ENCODE results near the gene PATZ1. TPM values are rescaled to one million over a fixed set of nuclear protein-coding genes. Genes with fewer than 3 reads are reported as not detected.

PATZ1 gene
- total RNA-seq, 1 donor from 2014 or later, result 34.4 TPM

DNA sequence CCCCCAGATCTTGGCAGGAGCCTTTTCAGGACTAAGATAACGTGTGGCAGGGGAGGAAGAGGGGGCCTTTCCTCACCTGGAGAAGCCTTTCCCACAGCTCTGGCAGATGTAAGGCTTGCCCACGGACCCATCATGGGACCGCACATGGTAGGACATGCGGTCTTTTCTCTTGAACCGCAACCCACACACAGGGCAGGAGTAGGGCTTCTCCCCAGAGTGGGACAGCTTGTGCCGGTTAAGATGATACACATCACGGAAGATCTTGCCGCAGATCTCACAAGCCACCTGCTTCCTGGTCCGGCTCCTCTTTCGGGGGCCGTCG is 1.9 kb downstream of the PATZ1 start:
- intact Hi-C loops (cut with micrococcal nuclease), result loop anchor here (2.0 to 10.0 kb wide), 2 partner anchors 53 to 259 kb away; partner anchors contain the start of gene SMTN

DNA sequence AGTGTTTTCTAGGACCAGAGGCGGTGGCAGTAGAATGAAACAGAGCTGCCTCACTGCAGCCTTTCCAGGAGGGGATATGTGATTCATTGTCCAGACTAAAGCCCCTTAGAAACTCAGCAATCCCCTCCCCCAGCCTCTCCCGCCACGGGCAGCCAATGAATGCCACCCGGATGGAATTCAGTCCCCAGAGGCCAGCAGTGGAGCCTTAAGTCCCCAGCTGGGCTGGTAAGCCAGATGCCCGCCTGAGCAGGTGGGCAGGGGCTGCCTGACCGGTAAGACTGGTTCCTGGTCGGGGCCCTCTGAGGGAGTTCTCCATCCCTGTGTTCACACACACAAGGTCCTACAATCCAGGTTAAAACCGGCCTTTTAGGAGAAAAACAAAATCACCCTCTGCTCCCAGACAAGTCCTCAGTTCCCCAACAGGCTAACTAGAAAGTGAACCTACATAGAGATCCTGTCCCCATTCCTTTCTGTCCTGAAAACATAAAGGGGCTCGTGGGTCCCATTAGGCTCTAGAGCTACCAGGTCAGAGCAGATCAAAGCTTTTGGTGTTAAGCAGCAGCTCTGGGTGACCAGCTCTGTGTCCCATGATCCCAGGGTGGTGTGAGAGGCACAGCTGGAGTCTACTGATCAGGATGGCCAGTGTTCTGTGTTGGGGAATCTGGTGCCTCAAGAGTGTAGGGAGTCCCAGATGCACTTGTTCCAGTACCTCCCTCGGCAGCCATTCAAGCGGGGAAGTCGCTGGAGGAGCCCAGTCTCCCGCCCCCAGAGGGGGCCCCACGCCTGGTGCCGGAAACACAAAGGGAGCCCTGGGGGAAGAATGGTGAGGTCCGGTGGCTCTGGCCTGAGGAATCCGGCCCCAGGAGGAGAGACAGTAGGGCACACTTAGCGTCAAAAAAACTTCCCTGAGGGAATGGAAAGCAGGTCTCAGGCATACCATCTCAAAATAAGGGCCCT is 2.6 kb downstream of the PATZ1 start:
- intact Hi-C loops (cut with micrococcal nuclease), result loop anchor here (2.0 to 10.0 kb wide), 2 partner anchors 53 to 259 kb away; partner anchors contain the start of gene SMTN

DNA sequence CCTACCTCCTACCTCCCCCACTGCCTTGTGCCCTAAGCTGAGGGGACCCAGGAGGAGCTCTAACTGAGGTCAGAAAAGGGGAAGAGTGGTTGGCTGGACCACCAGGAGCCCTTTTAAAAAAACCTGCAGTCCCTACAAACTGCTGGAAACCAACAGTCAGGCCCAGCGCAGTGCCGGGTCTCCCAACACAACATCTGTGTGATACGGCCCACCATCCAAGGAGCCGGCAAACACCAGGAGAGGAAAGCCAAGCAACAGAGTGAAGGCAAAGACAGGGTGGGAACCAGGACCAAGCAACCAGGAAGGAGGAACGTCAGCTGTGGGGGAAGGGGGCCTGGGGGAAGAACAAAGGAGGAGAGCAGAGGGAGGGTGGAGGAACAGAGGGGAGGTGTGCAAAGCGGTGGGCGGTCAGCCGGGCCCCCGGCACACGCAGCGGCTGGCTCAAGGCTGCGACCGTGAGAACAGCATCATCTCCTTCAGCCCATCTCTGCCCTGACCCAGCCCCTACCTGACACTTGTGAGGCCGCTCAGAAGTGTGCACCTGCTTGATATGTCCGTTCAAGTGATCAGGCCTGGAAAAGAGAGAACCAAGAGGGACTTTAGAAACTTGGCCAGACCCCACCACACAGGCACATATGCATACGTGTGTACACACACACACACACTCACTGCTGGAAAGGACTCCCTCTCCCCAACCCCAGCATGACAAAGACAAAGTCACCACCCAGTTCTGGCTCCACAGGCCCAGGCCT is 3.6 kb downstream of the PATZ1 start:
- intact Hi-C loops (cut with micrococcal nuclease), result loop anchor here (10.0 kb wide), 1 partner anchor 258 kb away; the partner anchor contains the start of gene SMTN

DNA sequence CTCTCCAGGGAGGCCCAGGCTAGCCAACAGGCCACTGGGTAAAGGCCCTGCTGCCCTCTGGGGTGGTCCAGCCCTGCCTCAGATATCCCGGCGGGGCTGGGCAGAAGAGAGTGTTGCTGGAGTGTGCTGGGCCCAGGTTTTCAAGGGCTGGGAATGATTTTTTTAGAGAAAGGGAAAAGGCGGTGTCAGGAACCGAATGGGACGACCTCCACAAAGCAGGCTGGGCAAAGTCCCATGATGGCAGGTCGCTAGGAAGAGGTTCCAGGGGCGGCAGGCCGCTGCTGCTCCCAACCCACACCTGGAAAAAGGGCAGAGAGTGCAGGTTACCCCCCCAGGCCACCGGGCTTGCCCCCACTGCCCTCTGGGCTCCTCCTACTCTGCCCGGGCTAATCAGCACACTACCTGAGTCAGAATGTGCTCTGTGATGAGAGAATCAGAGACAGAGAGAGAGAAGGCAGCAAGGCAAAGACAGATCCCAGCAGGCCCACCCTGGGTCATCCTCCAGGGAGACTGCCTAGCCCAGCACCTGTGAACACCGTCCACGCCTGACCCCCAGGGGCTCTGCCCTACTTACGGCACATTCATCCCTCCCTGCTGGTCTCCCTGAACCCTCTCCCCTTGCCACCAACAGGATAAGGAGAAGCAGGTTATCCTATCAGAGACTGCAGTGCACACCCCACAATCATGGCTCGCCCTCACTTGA is 4.6 kb downstream of the PATZ1 start:
- intact Hi-C loops (cut with micrococcal nuclease), result loop anchor here (10.0 kb wide), 1 partner anchor 257 kb away; the partner anchor contains the start of gene SMTN

DNA sequence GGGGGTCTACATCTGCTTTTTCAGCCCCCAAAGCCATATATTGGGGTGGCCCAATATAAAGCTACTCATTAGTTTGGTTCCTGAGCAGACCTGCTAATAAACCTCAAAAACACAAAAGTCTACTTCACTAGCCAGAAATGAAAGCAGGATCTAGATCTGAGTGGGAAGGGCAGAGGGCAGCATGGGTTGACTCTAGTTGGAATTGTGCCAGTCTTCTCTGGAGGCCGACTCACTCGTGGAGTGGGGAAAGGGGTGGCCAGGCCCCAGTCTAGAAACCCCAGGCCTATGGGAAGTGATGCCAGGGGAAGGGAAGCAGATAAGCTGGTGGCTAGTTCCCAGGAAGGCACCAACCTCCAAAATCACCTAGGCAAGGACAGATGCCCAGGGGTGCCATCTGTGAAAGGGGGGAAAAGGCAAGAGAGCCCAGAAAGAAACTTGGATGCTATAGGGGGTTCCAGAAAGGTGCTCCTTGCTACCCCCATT is 5.3 kb downstream of the PATZ1 start:
- intact Hi-C loops (cut with micrococcal nuclease), result loop anchor here (10.0 kb wide), 1 partner anchor 256 kb away; the partner anchor contains the start of gene SMTN

DNA sequence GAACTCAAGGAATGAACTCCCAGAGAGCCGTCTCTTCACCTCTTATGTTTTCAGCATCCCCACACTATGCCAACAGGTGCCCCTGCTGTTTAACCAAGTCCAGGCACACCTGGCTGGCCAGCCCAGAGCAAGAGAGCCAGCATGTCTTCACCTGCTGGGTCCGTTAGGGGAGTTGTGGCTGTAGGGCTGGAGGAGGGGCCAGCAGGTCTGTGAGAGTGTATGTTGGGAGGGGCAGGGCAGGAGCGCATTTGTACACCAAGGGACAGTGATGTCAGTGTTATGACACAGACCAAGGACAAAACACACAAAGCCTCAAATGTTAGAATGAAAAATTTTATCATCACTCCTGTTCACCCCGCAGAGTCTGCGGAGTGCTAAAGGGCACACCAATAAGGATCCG is 5.8 kb downstream of the PATZ1 start:
- intact Hi-C loops (cut with micrococcal nuclease), result loop anchor here (10.0 kb wide), 1 partner anchor 256 kb away; the partner anchor contains the start of gene SMTN

DNA sequence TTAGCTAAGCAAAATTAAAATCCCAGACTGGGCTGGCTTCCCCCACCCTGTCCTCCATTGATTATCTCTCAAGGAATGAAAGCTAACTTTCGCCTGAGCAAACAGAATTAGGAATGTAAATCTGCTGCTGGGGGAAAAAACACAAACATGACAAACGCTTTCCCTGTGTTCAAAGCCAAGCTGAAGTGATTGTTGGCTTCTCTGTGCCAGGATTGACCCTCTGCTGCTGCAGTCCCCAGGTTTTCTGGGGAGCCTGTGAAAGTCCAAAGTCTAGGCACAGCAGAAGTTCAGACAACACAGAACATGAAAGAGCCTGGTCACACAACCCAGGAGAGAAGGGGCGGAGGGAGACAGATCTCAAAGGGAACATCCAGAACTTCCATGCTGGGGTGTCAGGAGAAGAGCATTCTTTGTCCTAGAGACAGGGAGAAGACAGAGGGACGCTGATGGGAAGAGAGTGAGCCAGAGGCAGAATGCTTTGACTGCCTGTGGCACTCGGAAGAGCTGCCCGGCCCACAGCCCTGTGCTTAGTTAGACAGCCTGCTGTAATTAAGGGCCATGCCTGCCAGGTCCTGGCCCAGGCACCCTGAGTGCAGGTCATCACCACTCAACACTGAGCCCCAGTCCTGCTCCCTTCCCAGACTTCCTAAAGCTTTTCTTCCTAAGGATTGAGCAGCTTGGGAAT is 6.9 kb downstream of the PATZ1 start:
- intact Hi-C loops (cut with micrococcal nuclease), result no loop called here

DNA sequence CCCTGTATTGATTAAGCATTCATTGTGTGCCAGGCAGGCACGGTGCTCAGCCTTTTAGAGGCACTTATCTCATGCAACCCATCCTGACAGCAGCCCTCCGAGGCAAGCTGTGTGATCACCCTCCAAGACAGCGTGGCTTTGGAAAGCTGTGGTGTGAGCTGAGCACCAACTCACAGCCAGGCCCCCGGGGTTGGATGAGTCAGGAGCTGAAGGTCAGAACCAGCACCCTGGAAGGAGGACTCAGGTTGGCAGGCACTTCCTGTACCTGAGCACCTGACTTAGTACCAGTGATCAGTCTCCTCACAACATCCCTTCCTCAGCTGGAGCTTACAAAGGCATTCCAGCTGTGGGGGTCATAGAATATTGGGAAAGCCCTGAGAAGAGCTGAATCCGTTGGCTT is 9.0 kb downstream of the PATZ1 start:
- intact Hi-C loops (cut with micrococcal nuclease), result no loop called here

DNA sequence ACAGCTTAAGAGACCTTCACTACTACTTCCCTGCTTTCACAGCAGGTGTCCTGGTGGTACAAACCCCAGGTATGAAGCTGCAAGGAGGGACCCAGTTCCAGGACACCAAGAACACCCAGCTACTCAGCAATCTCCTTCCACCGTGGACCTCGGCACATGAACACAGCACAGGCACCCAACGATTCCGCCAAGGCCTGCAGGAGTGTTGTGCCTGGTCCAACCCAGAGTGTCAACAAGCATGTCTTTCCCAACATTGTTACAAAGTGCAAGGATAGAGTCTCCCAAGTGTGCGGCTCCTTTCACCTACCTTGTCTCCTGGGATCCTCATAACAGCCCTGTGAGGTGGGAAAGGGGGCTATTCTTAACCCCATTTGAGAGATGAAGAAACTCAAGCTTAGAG is 11.8 kb downstream of the PATZ1 start:
- intact Hi-C loops (cut with micrococcal nuclease), result no loop called here

DNA sequence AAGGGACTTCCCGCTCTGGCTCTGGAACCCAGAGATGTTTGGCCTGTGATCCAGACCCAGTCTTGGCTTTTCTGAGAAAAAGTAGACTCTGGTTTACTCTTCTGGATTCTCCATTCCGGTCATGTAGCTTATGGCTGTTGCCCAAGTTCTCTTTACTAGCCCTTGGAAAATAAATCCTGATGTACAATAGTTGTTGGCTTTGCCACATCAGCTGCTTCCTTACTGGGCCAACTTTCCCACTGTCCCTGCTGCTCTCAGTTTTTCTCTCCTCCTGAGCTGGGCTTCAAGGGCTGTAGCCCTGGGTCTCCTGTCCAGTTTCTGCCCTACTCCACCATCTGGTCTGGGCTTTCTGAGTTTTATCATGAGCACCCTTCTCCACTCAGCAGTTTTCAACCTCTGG is 12.5 kb downstream of the PATZ1 start:
- intact Hi-C loops (cut with micrococcal nuclease), result no loop called here

DNA sequence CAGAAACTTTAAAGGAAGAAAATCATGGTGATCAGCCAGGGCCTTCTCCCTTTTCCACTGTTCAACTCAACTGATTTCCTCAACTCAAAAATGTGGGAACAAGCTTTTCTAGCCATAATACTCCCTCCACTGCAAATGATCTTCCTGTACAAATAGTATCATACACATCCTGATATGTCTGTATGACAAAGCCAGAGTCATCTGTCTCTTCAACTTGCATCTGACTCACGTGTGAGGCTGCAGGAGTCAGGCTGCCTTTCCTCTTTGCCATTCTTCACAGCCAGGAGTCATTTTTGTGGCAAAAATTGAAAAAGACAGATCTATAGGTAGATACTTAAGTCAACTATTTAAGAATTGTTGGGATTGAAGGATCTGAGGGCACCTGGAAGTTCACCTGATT is 13.3 kb downstream of the PATZ1 start:
- intact Hi-C loops (cut with micrococcal nuclease), result no loop called here

DNA sequence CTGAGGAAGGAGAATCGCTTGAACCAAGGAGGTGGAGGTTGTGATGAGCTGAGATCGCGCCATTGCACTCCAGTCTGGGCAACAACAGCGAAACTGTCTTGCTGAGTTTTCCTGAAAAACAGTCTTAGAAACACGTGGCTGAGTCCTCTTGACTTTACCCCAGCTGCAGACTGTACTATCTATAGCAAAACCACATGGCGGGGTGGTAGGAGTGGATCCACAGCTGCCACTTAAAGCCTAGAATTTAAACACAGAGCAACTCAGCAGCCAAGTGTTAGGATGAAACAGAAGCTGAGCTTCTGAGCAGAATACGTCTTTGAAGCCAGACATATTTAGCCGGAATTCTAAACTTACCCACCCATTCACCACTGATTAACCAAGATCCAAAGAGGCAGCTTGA is 14.1 kb downstream of the PATZ1 start:
- intact Hi-C loops (cut with micrococcal nuclease), result no loop called here

DNA sequence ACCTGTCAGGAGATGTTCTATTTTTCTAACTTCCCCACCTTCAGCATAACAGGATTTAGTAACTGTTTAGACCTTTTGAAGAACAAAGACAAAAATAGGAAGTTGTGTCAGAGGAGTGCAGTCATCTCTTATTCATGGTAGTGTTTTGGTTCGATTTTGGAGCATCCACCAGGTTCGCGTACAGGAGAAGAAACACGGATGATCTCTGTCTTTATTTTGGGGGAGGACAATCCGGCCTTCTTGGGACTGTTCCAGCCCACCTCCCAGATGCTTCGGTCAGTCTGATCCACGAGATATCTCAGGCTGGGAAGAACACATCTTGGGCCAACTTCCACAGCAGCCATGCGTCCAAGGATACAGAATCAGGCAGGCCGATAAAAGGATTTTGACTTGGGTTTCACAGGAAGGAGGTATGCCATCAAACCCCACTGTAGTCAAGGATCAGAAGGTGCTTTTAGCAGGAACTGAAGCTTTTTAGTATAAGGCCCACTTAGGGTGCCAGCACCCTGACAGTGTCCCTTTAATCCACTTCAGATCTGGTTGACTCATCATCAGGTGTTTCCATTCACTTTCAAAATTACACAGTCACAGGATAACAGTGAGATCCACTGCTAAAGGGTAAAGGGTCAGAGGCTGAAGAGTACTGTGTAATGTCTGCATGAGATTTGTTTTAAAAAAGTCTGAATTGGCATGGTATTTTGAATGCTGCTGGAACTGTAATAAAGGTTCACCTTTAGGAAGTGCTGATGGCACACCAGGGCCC is 16.5 kb downstream of the PATZ1 start:
- intact Hi-C loops (cut with micrococcal nuclease), result no loop called here

DNA sequence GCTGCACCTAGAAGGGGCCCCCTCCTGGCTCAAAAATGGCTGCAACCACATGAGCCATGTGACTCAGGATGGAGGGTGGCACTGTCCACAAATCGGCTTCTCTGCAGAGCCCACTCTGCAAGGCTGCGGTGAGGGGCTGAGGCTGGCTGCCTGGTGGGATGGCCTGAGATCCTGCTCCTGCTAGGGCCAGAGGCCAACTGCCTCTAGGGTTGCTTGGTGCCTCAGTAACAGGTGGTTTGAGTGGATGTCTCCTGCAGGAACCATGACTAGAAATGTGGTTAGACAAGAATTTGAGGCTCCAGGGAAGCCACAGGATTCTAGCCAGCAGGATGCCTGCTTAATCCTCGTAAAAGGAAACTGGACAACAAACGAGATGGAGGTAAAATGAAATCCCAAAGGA is 17.1 kb downstream of the PATZ1 start:
- intact Hi-C loops (cut with micrococcal nuclease), result no loop called here

DNA sequence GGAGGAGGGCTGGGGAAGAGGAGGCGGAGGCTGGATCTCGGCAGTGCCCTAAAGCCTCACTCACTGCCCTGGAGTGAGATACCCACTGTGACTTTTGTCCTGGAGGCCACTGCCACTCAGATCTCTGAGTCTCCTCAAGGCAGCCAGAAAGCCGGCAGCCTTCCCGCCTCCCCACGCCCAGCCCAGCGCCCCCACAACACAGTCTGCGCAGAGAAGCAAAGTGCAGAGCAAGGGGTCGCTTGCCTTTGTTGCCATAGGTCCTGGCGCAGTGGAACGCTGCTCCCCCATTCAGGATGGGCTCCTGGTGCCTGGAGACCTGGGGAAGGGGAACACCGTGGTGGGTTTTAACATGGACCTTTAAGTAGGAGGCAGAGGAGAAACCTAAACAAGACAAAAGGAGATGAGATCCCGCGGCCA is 17.6 kb downstream of the PATZ1 start:
- intact Hi-C loops (cut with micrococcal nuclease), result no loop called here

DNA sequence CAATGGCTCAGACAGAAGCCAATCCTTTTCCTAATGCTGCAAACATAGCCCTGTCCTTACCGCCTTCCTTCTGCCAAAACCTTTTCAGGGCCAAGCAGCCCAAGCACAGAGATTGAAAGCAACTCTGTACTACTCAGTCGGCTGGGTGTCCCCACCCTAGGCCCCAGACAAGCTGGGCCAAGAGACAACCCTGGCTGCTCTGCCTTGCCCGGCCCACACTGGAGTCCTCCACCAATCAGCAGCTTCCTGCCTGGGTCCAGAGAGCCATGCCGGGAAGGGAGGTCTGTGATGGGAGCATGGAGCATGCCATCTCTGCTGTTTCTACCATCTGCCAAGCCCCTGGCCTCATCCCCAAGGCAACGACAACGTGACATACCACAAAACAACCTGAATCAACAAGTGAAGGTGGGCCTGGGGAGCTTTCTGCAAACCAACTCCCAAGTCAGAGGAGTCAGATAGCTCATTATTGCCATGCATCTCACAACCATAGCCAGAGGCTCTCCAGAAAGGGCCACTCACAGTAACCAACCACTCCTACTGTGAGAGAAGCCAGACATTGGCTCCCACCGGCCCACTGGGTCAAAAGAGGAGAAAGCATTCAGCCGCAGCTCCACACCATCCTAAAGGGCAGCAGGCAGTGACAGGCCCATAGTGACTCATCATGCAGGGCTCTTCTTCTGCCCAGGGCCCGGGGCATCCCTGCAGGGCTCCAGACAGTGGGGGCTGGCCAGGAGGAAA is 18.2 kb downstream of the PATZ1 start:
- intact Hi-C loops (cut with micrococcal nuclease), result no loop called here

DNA sequence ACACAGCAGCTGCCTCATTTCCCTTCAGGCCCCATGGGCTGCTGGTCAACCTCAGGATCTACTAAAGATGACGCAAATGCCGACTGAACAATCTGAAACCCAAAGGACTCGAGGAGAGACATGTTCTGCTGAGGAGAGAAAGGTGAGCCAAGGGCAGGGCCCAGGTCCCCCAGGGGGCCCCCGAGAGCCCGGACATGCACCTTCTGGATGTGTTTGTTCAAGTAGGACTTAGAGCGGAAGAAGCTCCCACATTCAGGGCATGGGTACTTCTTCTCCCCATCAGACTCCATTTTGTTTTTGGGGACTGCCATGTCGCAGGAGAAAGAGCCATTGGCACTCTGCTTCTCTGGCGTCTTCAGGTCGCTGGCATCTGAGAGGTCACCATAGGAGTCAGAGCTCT is 19.3 kb downstream of the PATZ1 start:
- intact Hi-C loops (cut with micrococcal nuclease), result no loop called here

DNA sequence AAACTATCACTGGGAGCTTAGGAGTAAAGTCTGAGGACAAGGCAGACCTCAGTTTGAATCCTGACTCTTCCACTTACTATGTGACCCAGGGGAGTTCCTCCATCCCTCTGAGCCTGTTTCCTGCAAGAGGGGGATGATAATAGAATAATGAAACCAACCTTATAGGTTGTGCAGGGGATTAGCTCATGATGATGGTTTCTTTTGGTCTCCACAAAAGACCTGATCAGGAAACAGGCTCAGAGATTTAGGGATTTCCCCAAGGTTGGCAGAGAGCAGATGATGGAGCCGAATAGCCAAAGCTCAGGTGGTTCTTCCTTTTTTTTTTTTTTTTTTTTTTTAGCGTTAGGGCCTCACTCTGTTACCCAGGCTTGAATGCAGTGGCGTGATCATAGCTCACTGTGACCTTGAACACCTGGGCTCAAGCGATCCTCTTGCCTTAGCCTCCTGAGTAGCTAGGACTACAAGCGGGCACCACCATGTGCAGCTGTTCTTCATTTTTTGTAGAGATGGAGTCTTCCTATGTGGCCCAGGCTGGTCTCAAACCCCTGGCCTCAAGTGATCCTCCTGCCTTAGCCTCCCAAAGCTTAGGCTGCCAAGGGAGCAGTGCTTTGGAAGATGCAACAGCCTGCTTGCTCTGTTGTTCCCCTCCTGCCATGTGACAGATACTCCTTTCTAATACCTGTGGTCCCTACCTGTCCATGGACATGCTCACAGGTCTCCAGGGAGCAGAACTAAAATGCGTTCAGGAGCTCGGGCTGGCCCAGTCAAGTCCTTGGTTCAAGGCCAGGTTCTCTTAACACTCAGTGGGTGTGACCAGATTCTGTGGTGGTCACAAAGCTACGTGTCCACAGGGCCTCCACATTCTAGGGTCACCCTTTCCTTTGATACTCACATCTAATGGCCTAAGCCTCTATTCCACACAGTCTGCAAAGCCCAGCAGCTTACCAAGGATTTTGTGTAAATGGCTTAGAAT is 22.3 kb downstream of the PATZ1 start:
- intact Hi-C loops (cut with micrococcal nuclease), result no loop called here

Data from T-helper 2 cell treated with Interferon-gamma antibody and Interleukin-4, amounts not matched to agents 100 ng/mL and 5 ng/mL, for 36 hours (primary cell).